ENCODE measurements around the gene ITGB6. TPM values are rescaled to one million over a fixed set of nuclear protein-coding genes. Genes with fewer than 3 reads are reported as not detected.
"Not testable (repeated sequence)": the region's sequence is repeated elsewhere in the genome, so short reads cannot be mapped to it uniquely, and the experiment has no call there.

The ITGB6 gene
- polyA plus RNA-seq, 3 donors: 17.8 to 20.6 (median 19.6) TPM

- DNase-seq (ENCODE audit: low read depth in 3 of 3, low spot score in 2 of 3): no peak
These were observed 58.2 kb downstream of the ITGB6 start for GRCh38 chr2:160141912-160142311.

- no peak for DNase-seq (ENCODE audit: low read depth in 3 of 3, low spot score in 2 of 3)
These were observed 58.7 kb downstream of the ITGB6 start for GRCh38 chr2:160141419-160141818.

DNA sequence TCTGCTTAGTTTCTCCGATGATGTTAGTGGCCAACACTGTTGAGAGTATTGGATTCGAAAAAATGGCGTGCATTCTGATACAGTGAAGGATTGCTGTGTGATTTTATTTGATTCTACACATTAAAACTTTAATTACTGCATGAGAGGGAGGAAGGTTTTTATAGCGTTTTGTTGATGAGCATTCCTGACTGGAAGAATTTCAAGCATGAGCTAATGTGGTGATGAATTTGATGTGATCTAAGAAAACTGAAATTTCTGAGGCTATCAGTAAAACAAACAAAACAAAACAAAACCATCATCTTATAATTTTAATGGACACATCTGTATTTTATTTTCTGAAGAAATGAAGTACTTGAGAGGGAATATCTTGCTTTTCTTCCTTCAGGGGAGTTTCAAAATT lies 59.6 kb downstream of the ITGB6 start:
- no peak for DNase-seq (ENCODE audit: low read depth in 3 of 3, low spot score in 2 of 3)

- DNase-seq (ENCODE audit: low read depth in 3 of 3, low spot score in 2 of 3): no peak
These were observed 60.1 kb downstream of the ITGB6 start for GRCh38 chr2:160139991-160140390.

DNA sequence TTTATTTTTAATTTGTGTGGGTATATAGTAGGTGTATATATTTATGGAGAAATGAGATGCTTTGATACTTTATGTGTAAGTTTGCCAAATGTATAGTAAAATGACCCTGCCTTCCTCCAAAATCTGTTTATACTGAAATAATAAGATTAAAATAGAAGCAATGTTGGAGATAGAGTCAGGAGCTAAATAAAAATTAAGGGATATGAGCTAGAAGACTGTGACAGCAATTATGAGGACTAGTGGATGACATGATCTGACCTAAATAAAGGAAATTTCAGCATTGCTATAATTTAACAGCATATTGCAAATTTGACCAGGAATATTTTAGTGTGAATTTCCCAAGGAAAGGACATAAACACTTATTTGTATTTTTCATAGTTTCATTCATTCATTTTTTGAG lies 60.7 kb downstream of the ITGB6 start:
- DNase-seq (ENCODE audit: low read depth in 3 of 3, low spot score in 2 of 3): no peak

DNA sequence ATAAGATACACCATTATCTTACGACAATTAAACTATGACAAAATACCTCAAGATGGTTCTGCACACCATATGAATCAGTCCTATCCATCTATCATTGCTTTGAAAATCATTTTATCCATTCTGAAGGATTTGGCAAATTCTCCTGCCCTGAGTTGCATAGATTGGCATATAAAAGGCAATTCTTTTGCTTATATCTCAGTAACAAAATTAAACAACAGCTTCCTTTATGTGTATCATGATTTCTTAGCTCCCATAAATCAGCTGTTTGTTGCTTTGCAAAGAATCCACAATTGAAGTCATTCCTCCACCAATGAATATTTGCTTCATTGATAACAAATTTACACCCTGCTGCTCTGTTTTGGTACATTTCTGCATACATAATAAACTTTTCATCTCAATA lies 61.7 kb downstream of the ITGB6 start:
- DNase-seq (ENCODE audit: low read depth in 3 of 3, low spot score in 2 of 3): no peak

DNA sequence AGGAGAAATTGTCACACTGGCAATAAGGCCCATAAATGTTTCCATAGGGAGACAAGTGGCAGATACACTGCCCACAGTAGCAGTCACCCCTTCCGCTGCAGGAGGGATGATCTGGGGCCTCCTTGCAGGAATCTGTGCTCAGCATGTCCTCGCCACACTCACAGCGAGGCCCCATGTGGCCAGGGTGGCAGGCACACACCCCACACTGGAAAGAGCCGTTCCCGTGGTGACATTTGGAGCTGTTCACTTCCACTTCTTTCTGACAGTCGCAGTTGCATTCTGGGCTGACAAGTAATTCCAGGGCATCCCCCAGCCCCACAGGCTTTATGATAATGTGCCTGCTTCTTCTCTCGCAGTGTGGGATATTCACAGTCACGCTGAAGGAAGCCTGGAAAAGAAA lies 62.6 kb downstream of the ITGB6 start:
- DNase-seq (ENCODE audit: low read depth in 3 of 3, low spot score in 2 of 3): no peak

- DNase-seq (ENCODE audit: low read depth in 3 of 3, low spot score in 2 of 3): no peak
These were observed 67.3 kb downstream of the ITGB6 start for GRCh38 chr2:160132761-160133160.

DNA sequence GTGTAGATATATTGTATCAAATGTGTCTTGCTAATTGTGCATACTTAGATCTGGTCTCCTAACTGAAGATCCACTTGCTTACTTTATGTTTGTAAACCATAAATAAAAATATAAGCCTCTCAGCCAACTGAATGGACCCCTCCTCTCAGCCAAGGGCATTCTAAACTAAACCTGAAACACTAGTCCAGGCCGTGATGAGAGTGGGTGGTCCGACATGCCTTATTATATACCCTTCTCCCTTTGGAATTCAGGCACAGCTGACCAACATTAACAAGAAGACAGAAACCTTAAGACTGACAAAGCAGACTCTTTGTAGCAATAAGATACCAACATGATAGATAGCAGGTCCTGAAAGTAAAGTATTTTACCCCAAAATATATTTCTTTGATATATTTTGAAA lies 73.3 kb downstream of the ITGB6 start:
- DNase-seq (ENCODE audit: low read depth in 3 of 3, low spot score in 2 of 3): no peak

- no peak for DNase-seq (ENCODE audit: low read depth in 3 of 3, low spot score in 2 of 3)
These were observed 73.8 kb downstream of the ITGB6 start for GRCh38 chr2:160126315-160126714.

DNA sequence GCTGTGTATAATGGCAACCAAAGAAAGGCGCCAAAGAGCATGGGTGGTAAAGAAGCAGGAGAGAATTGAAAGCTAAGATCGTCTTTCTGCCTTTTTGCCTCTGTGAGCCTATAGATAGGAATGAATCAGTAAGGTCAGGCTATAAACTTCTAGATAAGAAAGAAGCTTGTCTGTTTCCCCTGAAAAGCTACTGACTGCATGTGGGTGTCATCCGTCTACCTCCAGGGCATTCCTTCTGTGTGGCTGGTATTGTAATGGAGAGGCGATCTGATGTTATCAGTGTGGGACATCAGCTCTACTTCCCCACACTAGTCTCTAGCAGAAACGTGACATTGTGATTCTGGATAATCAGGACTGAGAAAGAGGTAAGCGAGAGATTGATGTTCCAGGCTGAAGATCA lies 74.2 kb downstream of the ITGB6 start:
- DNase-seq (ENCODE audit: low read depth in 3 of 3, low spot score in 2 of 3): no peak

DNA sequence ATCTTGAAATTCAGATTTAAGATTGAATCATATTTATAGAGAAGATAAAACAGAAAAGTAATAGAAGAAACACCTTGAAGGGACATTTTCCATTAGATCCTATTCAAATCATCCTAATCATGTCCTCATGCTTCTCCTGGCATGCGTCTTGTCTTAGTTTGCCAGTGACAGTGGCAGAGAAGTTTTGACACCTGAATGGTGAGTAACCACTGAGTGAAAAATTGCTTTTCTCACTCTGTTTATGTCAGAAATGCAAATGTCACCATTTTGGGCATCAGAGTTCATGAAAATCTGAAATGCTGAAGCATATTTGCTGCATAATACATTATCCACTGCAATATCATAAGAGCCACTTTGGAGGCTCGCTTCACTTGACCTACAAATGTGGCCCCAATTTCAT lies 74.7 kb downstream of the ITGB6 start:
- DNase-seq (ENCODE audit: low read depth in 3 of 3, low spot score in 2 of 3): no peak

GRCh38 chr2:160124571-160124970 lies 75.5 kb downstream of the ITGB6 start:
- no peak for DNase-seq (ENCODE audit: low read depth in 3 of 3, low spot score in 2 of 3)

DNA sequence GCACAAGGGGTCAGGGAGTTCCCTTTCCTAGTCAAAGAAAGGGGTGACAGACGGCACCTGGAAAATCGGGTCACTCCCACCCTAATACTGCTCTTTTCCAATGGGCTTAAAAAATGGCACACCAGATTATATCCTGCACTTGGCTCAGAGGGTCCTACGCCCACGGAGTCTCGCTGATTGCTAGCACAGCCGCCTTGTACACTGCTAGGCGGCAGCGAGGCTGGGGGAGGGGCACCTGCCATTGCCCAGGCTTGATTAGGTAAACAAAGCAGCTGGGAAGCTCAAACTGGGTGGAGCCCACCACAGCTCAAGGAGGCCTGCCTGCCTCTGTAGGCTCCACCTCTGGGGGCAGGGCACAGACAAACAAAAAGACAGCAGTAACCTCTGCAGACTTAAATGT lies 85.4 kb downstream of the ITGB6 start:
- not testable (repeated sequence) for DNase-seq (ENCODE audit: low read depth in 3 of 3, low spot score in 2 of 3)

DNA sequence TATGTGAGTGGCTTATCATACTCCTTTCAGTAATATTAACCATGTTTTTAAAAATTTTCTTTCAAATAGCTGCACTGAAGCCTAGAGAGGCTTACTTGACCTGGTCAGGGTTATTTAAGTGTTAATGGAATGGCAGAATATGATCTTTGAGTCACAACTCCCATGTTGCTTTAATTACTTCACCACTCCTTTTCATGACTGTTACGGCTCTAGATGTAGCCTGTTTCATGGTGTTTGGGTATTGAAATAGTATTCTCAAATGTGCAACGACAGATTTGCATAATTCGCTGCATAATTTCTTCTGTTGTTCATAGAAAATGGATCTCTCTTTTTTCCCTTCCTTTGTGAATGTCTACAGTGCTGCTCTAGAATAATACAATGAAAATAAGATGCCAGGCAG lies 86.1 kb downstream of the ITGB6 start:
- no peak for DNase-seq (ENCODE audit: low read depth in 3 of 3, low spot score in 2 of 3)

GRCh38 chr2:160111951-160112798 lies 87.9 kb downstream of the ITGB6 start:
- no peak for DNase-seq (ENCODE audit: low read depth in 3 of 3, low spot score in 2 of 3)

- DNase-seq (ENCODE audit: low read depth in 3 of 3, low spot score in 2 of 3): no peak
These were observed 89.3 kb downstream of the ITGB6 start for GRCh38 chr2:160110674-160111239.

GRCh38 chr2:160109939-160110673 lies 90.0 kb downstream of the ITGB6 start:
- DNase-seq (ENCODE audit: low read depth in 3 of 3, low spot score in 2 of 3): peak; percentile 47 to 61 (median 57)

DNA sequence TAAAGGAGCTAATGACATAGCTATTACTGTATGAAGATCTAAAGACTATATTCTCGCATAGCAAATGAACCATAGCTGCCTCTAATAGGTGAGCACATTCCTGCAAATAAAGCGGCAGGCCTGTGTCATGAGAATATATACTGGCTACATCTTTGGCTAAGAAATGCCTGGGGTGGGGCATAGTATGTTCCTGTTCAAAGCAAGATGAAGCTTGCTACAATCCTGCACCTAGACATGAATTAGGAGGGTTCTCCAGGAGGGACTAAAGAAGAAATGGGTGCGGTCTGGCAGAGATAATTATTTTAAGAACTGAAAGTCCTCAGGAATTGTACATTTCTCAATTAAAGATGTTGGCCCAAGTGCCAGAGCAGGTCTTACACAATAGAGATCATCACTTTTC lies 90.8 kb downstream of the ITGB6 start:
- no peak for DNase-seq (ENCODE audit: low read depth in 3 of 3, low spot score in 2 of 3)

- DNase-seq (ENCODE audit: low read depth in 3 of 3, low spot score in 2 of 3): no peak
These were observed 91.4 kb downstream of the ITGB6 start for GRCh38 chr2:160108646-160109045.

- DNase-seq (ENCODE audit: low read depth in 3 of 3, low spot score in 2 of 3): no peak
These were observed 94.7 kb downstream of the ITGB6 start for GRCh38 chr2:160105366-160105765.

DNA sequence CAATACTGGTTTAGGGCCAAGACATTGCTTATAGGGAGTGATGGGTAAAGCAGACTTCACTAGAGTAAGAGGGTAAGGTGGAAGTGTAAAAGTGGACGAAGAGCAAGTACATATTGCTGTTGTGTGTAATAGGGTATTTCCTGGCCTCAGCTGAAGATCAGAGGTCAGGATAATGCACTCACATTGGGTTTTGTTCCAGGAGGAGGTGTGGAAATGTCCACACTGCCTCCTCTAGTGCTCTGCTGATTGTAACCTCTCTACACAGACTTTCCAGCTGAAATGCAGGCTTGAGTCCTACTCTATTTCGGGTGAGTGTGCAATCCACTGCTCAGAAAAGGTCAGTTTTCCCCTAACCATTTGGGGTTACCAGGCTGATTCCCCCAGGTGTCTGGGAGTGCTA lies 96.0 kb downstream of the ITGB6 start:
- no peak for DNase-seq (ENCODE audit: low read depth in 3 of 3, low spot score in 2 of 3)
